NB4 (cell line): Measurements from ENCODE around the gene CDYL.
"Not testable (repeated sequence)": the region's sequence is repeated elsewhere in the genome, so short reads cannot be mapped to it uniquely, and the experiment has no call there.

Experiments used
- DNase-seq: peaks from one replicate; pipeline ENCODE4 v3.0.0; 2010; ENCODE audit warnings: low read depth
- H3K4me3 ChIP-seq: one replicate; pipeline ENCODE4 v1.5.1; 2011; ENCODE audit warnings: mild to moderate bottlenecking, low read depth, low read length, moderate library complexity
- MYC ChIP-seq: IDR thresholded peaks from 2 replicates; pipeline ENCODE4 v1.6.1; 2011; ENCODE audit warnings: low read depth, low read length
- POLR2A ChIP-seq: IDR thresholded peaks from 2 replicates; pipeline ENCODE4 v1.6.1; 2011; ENCODE audit warnings: mild to moderate bottlenecking; ENCODE audit not compliant: insufficient read length; ENCODE audit errors: extremely low read depth
- TF ChIP-seq, protein P1 (sequence below): IDR thresholded peaks from 2 replicates; pipeline ENCODE4 v1.6.1; 2011; ENCODE audit warnings: low read depth, low read length
- TF ChIP-seq, protein P2 (sequence below): IDR thresholded peaks from one replicate; pipeline ENCODE4 v1.5.1; 2012; ENCODE audit warnings: low read depth, low read length

Gene CDYL

DNA sequence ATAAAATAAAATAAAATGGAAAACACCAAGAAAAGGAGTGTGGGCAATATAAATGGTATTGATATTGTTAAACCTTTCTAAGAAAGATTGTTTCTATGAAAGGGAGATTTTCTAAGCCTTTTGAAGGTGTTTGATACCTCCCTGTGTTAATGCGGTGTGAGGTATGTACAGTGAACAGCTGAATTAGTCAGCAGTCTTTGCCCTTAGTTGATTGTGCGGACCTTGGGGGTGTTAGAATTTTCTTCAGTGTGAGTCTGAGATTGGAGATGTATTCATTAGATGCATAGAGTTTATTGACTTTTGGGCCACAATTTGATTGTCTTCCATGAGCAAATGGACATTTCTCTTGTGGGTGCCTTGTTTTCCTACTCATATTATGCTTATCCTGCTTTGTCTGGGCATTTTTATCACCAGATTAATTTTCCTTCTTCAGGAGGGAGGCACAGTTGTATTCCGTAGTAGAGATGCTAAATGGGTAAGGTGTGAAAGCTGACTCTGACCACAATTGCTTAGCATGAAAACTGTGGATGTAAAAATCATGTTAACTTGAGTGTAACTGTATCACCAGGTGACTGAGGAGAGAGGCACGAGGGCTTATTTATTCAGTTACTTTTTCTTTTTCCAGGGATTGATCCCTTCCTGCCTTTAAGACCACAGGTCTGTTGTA lies 42.2 kb downstream of the CDYL start:
- DNase-seq = no peak
- no peak overlapping the region for H3K4me3 ChIP-seq
- TF ChIP-seq, protein P1, sequence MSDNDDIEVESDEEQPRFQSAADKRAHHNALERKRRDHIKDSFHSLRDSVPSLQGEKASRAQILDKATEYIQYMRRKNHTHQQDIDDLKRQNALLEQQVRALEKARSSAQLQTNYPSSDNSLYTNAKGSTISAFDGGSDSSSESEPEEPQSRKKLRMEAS = no peak
- TF ChIP-seq, protein P2, sequence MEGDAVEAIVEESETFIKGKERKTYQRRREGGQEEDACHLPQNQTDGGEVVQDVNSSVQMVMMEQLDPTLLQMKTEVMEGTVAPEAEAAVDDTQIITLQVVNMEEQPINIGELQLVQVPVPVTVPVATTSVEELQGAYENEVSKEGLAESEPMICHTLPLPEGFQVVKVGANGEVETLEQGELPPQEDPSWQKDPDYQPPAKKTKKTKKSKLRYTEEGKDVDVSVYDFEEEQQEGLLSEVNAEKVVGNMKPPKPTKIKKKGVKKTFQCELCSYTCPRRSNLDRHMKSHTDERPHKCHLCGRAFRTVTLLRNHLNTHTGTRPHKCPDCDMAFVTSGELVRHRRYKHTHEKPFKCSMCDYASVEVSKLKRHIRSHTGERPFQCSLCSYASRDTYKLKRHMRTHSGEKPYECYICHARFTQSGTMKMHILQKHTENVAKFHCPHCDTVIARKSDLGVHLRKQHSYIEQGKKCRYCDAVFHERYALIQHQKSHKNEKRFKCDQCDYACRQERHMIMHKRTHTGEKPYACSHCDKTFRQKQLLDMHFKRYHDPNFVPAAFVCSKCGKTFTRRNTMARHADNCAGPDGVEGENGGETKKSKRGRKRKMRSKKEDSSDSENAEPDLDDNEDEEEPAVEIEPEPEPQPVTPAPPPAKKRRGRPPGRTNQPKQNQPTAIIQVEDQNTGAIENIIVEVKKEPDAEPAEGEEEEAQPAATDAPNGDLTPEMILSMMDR = no peak
- TF ChIP-seq POLR2A (no peak), MYC (no peak)

DNA sequence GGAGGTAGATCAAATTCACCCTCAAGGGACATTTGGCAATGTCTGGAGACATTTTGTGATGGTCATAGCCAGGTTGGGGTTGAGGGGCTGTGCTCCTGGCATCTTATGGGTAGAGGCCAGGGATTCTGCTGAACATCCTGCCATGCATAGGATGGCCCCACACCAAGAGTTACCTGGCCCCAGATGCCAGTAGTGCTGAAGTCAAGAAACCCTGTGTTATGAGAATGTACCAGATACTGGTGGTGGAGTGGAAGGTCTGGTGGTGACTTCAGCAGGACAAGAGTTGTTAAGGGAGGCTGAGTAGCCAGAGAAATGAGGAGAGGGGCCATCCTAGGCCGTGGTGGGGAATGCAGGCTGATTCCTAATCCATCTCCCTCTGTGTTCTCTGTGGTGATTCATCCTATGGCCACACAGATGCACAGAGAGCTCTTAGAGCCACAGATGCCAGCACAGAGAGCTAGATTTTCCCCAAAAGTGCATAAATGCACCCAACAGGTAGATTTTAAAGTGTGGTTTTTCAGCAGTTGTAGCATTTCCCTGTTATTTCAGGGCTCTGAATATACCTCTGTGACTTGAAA lies 43.6 kb downstream of the CDYL start:
- TF ChIP-seq POLR2A (no peak), MYC (no peak)
- TF ChIP-seq, protein P2 = no peak
- TF ChIP-seq, protein P1 = no peak
- DNase-seq = no peak

GRCh38 chr6:4820704-4821276 lies 44.6 kb downstream of the CDYL start:
- DNase-seq = no peak
- no peak overlapping the region for H3K4me3 ChIP-seq
- no peak for TF ChIP-seq POLR2A
- no peak for TF ChIP-seq MYC

More for the DNA sequence above, 43.6 kb downstream of the CDYL start:
- H3K4me3 ChIP-seq = no peak overlapping the region

- TF ChIP-seq, protein P1 = no peak
- TF ChIP-seq POLR2A = no peak
- TF ChIP-seq, protein P2 = no peak
- TF ChIP-seq MYC = no peak
- DNase-seq = no peak
- H3K4me3 ChIP-seq = no peak overlapping the region
These were observed 46.3 kb downstream of the CDYL start for GRCh38 chr6:4822476-4822875.

DNA sequence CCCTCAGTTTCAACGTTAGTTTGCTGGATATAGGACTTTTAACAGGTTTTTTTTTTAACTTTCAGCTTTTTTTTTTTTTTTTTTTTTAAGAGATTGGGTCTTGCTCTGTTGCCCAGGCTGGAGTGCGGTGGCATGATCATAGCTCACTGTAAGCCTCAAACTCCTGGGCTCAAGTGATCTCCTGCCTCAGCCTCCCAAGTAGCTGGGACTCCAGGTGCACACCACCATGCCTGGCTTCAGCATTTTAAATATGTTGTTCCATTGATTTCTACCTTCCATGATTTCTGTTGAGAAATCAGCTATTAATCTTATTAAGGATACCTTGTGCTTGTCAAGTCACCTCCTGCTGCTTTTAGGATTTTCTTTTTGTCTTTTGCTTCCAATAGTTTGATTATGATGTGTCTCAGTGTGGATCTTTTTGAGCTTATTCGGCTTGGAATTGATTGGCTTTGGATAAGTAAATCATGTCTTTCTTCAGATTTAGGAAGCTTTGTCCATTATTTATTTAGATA lies 52.0 kb downstream of the CDYL start:
- TF ChIP-seq, protein P2 = no peak
- no peak for TF ChIP-seq POLR2A
- no peak for TF ChIP-seq MYC
- TF ChIP-seq, protein P1 = no peak
- H3K4me3 ChIP-seq = no peak overlapping the region
- no peak for DNase-seq

- no peak for DNase-seq
- H3K4me3 ChIP-seq = no peak overlapping the region
These were observed 52.9 kb downstream of the CDYL start for GRCh38 chr6:4829089-4829488.

DNA sequence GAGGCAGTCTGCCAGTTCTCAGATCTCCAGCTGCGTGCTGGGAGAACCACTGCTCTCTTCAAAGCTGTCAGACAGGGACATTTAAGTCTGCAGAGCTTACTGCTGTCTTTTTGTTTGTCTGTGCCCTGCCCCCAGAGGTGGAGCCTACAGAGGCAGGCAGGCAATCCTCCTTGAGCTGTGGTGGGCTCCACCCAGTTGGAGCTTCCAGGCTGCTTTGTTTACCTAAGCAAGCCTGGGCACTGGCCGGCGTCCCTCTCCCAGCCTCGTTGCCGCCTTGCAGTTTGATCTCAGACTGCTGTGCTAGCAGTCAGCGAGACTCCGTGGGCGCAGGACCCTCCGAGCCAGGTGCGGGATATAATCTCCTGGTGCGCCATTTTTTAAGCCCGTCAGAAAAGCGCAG lies 59.3 kb downstream of the CDYL start:
- DNase-seq, H3K4me3 ChIP-seq: not testable (repeated sequence)

More at GRCh38 chr6:4829089-4829488, 52.9 kb downstream of the CDYL start:
- TF ChIP-seq, protein P2 = no peak
- TF ChIP-seq MYC = no peak
- TF ChIP-seq, protein P1 = no peak
- TF ChIP-seq POLR2A = no peak
